ENCODE measurements around the gene NUMBL. TPM values are rescaled to one million over a fixed set of nuclear protein-coding genes. Genes with fewer than 3 reads are reported as not detected.

NUMBL gene
- total and polyA plus RNA-seq, 2 of the 13 experiments (the other 11 are each of a cell fraction or from before 2014, with no cell fraction given) = 0.49 to 2.3 TPM

DNA sequence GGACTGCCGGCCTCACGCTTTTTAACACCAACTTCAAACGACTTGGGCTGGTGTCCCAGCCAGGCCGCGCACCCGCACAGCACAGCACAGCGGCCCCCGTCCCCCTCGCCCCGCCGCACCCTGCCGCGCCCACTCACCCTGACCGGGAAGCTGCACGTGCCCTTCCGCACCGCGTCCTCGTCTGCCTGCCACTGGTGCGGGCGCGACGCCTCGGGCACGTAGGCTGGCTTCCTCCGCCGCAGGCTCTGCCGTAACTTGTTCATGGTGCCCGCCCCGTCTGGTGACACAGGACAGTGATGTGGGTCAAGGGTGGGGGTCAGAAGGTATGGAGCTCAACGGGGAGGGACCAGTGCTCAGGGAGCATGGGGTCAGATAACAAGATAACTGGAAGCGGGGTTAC, 6.2 kb downstream of the NUMBL start:
- no peaks in the 10 kb centered on the region for H3K9me3 ChIP-seq (ENCODE audit: low read length)
- H2AFZ ChIP-seq (ENCODE audit: low read length) = no peak overlapping the region
- intact Hi-C loops (cut with micrococcal nuclease; ENCODE audit: unreplicated experiment) (no loop called here), in situ Hi-C loops (cut with HindIII; ENCODE audit: extremely low pct_ligation_motif_present, low pct_unique_long_range_greater_than_20kb) (no loop called here)
- TF ChIP-seq RFX1 (IDR thresholded peaks at IDR 0.05) = no peak
- TF ChIP-seq, protein P1, sequence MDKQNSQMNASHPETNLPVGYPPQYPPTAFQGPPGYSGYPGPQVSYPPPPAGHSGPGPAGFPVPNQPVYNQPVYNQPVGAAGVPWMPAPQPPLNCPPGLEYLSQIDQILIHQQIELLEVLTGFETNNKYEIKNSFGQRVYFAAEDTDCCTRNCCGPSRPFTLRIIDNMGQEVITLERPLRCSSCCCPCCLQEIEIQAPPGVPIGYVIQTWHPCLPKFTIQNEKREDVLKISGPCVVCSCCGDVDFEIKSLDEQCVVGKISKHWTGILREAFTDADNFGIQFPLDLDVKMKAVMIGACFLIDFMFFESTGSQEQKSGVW (CRISPR knock-in tag; IDR thresholded peaks at IDR 0.05; ENCODE audit: borderline replicate concordance) = no peak
- POLR2A ChIA-PET = no interaction called here
- ATAC-seq = no peak
- no peak for FAIRE-seq
- H3K79me2 ChIP-seq (ENCODE audit: insufficient read depth, low read length) = no peaks in the 10 kb centered on the region
- DNase-seq (ENCODE audit: low spot score) = no peak
- H3K4me2 ChIP-seq (ENCODE audit: low read depth, low read length) = no peak overlapping the region
- H3K27me3 ChIP-seq (ENCODE audit: control insufficient read depth in 1 of 2, insufficient read depth in 2 of 2, low read length in 2 of 2) = no peaks in the 10 kb centered on the region
- no TSS peak for BruUV-seq (replicated peaks)
- H3K4me3 ChIP-seq (replicated peaks in 1 of 3; ENCODE audit: insufficient read depth in 1 of 3, low read depth in 2 of 3, low read length in 3 of 3) = no peak overlapping the region
- H4K20me1 ChIP-seq (ENCODE audit: insufficient read depth, low read length) = no peaks in the 10 kb centered on the region
- CTCF ChIA-PET (ENCODE audit: low intra/inter-chr PET ratio, low total read pairs) = no interaction called here
- no peaks in the 10 kb centered on the region for H3K4me1 ChIP-seq (ENCODE audit: insufficient read depth, low read length)
- no peak overlapping the region for H3K9ac ChIP-seq (ENCODE audit: insufficient read depth, low read depth, low read length)
- H3K36me3 ChIP-seq (replicated peaks in 1 of 2; ENCODE audit: control insufficient read depth in 1 of 2, insufficient read depth in 2 of 2, low read length in 2 of 2) = no peaks in the 10 kb centered on the region
- H3K27ac ChIP-seq (ENCODE audit: extremely low read length, insufficient read depth, low read length) = no peak overlapping the region
- WGBS (ENCODE audit: low lambda C conversion rate) = 93% methylated on average over 32 of the region's 32 CpGs

- BruUV-seq (replicated peaks) = no TSS peak
- intact Hi-C loops (cut with micrococcal nuclease; ENCODE audit: unreplicated experiment) (no loop called here), in situ Hi-C loops (cut with HindIII; ENCODE audit: extremely low pct_ligation_motif_present, low pct_unique_long_range_greater_than_20kb) (no loop called here)
- no peaks in the 10 kb centered on the region for H3K4me1 ChIP-seq (ENCODE audit: insufficient read depth, low read length)
- DNase-seq (ENCODE audit: low spot score) (no peak), FAIRE-seq (no peak), ATAC-seq (no peak)
- WGBS (ENCODE audit: low lambda C conversion rate) = 88% methylated on average over 9 of the region's 9 CpGs
- no peak overlapping the region for H3K9ac ChIP-seq (ENCODE audit: insufficient read depth, low read depth, low read length)
- TF ChIP-seq THAP8 (CRISPR knock-in tag; IDR thresholded peaks at IDR 0.05; ENCODE audit: borderline replicate concordance) (no peak), ZNF207 (IDR thresholded peaks at IDR 0.05; ENCODE audit: borderline replicate concordance) (no peak), CHD2 (IDR thresholded peaks at IDR 0.05; ENCODE audit: low read depth, low read length) (no peak), ZFX (CRISPR knock-in tag; IDR thresholded peaks at IDR 0.05; ENCODE audit: low read depth) (no peak), JDP2 (CRISPR knock-in tag; IDR thresholded peaks at IDR 0.05; ENCODE audit: borderline replicate concordance) (no peak), ZNF12 (CRISPR knock-in tag; IDR thresholded peaks at IDR 0.05) (no peak), KDM1A (CRISPR knock-in tag; IDR thresholded peaks at IDR 0.05) (no peak), SALL1 (CRISPR knock-in tag; IDR thresholded peaks at IDR 0.05) (no peak), ZNF589 (CRISPR knock-in tag; conservative IDR thresholded peaks at IDR 0.05) (no peak), HMG20B (CRISPR knock-in tag; conservative IDR thresholded peaks at IDR 0.05) (no peak)
- H3K27me3 ChIP-seq (ENCODE audit: control insufficient read depth in 1 of 2, insufficient read depth in 2 of 2, low read length in 2 of 2) = no peaks in the 10 kb centered on the region
- no peak overlapping the region for H3K4me2 ChIP-seq (ENCODE audit: low read depth, low read length)
- CTCF ChIA-PET (ENCODE audit: low intra/inter-chr PET ratio, low total read pairs) = no interaction called here
- H3K27ac ChIP-seq (ENCODE audit: extremely low read length, insufficient read depth, low read length) = no peak overlapping the region
- H2AFZ ChIP-seq (ENCODE audit: low read length) = no peak overlapping the region
- POLR2A ChIA-PET = no interaction called here
- no peaks in the 10 kb centered on the region for H3K9me3 ChIP-seq (ENCODE audit: low read length)
- H4K20me1 ChIP-seq (ENCODE audit: insufficient read depth, low read length) = no peaks in the 10 kb centered on the region
- no peaks in the 10 kb centered on the region for H3K36me3 ChIP-seq (replicated peaks in 1 of 2; ENCODE audit: control insufficient read depth in 1 of 2, insufficient read depth in 2 of 2, low read length in 2 of 2)
- H3K79me2 ChIP-seq (ENCODE audit: insufficient read depth, low read length) = no peaks in the 10 kb centered on the region
- H3K4me3 ChIP-seq (replicated peaks in 1 of 3; ENCODE audit: insufficient read depth in 1 of 3, low read depth in 2 of 3, low read length in 3 of 3) = no peak overlapping the region
These were observed 7.0 kb downstream of the NUMBL start for GRCh38 chr19:40683437-40683836.

All from HepG2 (cell line).